Prostate gland (tissue), 2 donors: ENCODE measurements around the gene ATRN.

Experiments used
- POLR2A ChIP-seq: fragments of 450-650 bp; IDR thresholded peaks from one replicate; pipeline ENCODE4 v1.6.1; 2016; ENCODE audit warnings: antibody characterized with exemption, mild to moderate bottlenecking
- POLR2AphosphoS5 ChIP-seq: sonication (generic); formaldehyde crosslinking; IDR thresholded peaks from one replicate; pipeline ENCODE4 v1.6.1; 2017; ENCODE audit warnings: antibody characterized with exemption
- TF ChIP-seq, protein P1 (sequence below), 4 experiments: fragments of 200-600 bp in 2 of 4; fragments of 450-650 bp in 2 of 4; sonication (generic) in 2 of 4; IDR thresholded peaks; 1 replicate in 3 of 4; 2 replicates in 1 of 4; pipeline ENCODE4 v1.5.1; 2016 to 2019; ENCODE audit warnings: antibody characterized with exemption in 4 of 4, mild to moderate bottlenecking in 2 of 4, moderate library complexity in 2 of 4

- TF ChIP-seq, protein P1, sequence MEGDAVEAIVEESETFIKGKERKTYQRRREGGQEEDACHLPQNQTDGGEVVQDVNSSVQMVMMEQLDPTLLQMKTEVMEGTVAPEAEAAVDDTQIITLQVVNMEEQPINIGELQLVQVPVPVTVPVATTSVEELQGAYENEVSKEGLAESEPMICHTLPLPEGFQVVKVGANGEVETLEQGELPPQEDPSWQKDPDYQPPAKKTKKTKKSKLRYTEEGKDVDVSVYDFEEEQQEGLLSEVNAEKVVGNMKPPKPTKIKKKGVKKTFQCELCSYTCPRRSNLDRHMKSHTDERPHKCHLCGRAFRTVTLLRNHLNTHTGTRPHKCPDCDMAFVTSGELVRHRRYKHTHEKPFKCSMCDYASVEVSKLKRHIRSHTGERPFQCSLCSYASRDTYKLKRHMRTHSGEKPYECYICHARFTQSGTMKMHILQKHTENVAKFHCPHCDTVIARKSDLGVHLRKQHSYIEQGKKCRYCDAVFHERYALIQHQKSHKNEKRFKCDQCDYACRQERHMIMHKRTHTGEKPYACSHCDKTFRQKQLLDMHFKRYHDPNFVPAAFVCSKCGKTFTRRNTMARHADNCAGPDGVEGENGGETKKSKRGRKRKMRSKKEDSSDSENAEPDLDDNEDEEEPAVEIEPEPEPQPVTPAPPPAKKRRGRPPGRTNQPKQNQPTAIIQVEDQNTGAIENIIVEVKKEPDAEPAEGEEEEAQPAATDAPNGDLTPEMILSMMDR (IDR thresholded peaks at IDR 0.05), result no peak
- TF ChIP-seq POLR2A, result no peak
- TF ChIP-seq POLR2AphosphoS5, result no peak
These were observed 145.4 kb downstream of the ATRN start for GRCh38 chr20:3616250-3616649.
